Subcutaneous adipose tissue (tissue), 4 donors: Measurements from ENCODE around the gene NAT16. TPM values are rescaled to one million over a fixed set of nuclear protein-coding genes. Genes with fewer than 3 reads are reported as not detected.

ENCODE experiments used
- total RNA-seq, 4 donors: library from RNA; depleted of rRNA; stranded (reverse); fragments of >200 nt; gene quantifications; one replicate each; pipeline ENCODE4 v1.1.0, GENCODE V29; 2016
- TF ChIP-seq, protein P1 (sequence below): fragments of 450-650 bp; IDR thresholded peaks from one replicate; pipeline ENCODE4 v1.5.1; 2016; ENCODE audit warnings: low read depth, mild to moderate bottlenecking, control low read depth, antibody characterized with exemption, moderate library complexity

Gene NAT16
- total RNA-seq, 4 donors from 2014 or later, result not detected

DNA sequence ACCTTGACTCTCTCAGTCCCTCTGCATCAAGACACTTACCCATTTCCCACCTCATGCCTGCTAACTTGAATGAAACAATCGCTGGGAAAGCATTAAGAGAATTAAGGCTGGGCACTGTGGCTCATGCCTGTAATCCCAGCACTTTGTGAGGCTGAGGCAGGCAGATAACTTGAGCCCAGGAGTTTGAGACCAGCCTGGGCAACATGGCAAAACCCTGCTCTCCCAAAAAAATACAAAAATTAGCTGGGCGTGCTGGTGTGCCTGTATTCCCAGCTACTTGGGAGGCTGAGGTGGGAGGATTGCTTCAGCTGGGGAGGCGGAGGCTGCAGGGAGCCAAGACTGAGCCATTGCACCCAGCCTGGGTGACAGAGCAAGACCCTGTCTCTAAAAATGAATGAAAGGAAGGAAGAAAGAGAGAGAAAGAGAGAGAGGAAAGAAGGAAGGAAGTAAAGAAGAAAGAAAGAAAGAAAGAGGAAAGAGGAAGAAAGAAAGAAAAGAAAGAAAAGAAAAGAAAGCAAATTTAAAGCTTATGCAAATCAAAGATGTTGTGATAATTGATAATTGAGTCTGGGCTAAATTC is 52.5 kb downstream of the NAT16 start:
- TF ChIP-seq, protein P1, sequence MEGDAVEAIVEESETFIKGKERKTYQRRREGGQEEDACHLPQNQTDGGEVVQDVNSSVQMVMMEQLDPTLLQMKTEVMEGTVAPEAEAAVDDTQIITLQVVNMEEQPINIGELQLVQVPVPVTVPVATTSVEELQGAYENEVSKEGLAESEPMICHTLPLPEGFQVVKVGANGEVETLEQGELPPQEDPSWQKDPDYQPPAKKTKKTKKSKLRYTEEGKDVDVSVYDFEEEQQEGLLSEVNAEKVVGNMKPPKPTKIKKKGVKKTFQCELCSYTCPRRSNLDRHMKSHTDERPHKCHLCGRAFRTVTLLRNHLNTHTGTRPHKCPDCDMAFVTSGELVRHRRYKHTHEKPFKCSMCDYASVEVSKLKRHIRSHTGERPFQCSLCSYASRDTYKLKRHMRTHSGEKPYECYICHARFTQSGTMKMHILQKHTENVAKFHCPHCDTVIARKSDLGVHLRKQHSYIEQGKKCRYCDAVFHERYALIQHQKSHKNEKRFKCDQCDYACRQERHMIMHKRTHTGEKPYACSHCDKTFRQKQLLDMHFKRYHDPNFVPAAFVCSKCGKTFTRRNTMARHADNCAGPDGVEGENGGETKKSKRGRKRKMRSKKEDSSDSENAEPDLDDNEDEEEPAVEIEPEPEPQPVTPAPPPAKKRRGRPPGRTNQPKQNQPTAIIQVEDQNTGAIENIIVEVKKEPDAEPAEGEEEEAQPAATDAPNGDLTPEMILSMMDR, result no peak

DNA sequence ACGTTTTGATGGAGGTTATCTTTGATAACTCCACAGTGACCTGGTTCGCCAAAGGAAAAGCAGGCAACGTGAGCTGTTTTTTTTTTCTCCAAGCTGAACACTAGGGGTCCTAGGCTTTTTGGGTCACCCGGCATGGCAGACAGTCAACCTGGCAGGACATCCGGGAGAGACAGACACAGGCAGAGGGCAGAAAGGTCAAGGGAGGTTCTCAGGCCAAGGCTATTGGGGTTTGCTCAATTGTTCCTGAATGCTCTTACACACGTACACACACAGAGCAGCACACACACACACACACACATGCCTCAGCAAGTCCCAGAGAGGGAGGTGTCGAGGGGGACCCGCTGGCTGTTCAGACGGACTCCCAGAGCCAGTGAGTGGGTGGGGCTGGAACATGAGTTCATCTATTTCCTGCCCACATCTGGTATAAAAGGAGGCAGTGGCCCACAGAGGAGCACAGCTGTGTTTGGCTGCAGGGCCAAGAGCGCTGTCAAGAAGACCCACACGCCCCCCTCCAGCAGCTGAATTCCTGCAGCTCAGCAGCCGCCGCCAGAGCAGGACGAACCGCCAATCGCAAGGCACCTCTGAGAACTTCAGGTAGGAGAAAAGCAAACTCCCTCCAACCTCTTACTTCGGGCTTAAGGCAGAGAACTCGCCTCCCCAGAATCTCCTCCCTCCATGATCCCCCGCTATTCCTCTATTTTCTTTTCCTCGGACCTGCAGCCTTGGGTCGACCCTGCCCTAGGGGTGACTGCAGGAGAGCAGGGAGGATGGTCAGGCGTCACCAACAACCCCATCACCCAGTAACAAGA is 53.2 kb downstream of the NAT16 start, which contains the start of gene SERPINE1:
Gene SERPINE1, plus strand, starts transcription at position 454 of the 809 bp plus-strand sequence. CDS start 1,290 bp downstream, outside the sequence.
- TF ChIP-seq, protein P1, result no peak

DNA sequence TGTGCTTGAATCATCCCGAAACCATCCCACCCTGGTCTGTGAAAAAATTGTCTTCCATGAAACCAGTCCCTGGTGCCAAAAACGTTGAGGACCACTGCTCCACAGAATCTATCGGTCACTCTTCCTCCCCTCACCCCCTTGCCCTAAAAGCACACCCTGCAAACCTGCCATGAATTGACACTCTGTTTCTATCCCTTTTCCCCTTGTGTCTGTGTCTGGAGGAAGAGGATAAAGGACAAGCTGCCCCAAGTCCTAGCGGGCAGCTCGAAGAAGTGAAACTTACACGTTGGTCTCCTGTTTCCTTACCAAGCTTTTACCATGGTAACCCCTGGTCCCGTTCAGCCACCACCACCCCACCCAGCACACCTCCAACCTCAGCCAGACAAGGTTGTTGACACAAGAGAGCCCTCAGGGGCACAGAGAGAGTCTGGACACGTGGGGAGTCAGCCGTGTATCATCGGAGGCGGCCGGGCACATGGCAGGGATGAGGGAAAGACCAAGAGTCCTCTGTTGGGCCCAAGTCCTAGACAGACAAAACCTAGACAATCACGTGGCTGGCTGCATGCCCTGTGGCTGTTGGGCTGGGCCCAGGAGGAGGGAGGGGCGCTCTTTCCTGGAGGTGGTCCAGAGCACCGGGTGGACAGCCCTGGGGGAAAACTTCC is 54.0 kb downstream of the NAT16 start:
- TF ChIP-seq, protein P1, result no peak

DNA sequence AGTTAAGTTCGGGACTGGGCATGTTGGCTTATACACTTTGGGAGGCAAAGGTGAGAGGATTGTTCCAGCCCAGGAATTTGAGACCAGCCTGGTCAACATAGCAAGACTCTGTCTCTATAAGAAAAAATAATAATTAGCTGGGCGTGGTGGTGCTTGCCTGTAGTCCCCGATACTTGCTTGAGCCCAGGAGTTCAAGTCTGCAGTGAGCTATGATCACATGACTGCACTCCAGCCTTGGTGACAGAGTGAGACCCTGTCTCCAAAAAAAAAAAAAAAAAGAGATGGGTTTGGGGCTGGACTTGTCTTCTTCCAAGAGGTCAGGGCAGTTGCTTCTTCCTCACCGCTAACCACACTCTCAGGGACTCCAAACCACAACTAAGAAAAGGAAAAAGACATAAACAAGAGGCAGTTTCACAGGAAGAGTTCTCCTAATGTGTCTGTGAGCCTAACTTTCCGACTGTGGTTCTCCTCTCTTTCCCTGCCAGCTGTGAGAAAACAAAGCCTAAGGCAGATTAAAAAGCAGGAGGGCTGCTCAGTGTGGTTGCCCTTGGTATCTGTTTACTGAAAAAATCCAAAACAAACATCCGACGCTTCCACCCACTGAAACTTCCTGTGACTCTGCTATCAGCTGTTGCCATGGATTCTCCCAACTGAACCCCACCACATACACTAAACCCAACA is 55.6 kb downstream of the NAT16 start:
- TF ChIP-seq, protein P1, result no peak

DNA sequence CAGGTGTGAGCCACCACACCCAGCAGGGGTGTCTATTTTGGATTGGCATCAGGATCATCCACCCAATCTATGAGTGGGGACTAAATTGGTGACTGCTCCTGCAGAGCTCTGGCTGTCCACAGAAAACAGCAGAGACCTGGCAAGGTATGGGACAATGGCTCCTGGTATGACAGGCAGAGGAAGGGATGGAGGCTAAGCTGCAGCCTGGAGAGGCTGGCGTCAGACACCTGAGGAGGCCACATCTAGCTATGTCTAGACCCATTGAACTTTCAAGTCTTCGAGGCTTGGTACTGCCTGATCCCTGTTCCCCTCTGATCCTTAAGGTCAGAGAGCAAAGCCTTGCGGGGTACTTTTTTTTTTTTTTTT is 56.4 kb downstream of the NAT16 start:
- TF ChIP-seq, protein P1, result no peak

DNA sequence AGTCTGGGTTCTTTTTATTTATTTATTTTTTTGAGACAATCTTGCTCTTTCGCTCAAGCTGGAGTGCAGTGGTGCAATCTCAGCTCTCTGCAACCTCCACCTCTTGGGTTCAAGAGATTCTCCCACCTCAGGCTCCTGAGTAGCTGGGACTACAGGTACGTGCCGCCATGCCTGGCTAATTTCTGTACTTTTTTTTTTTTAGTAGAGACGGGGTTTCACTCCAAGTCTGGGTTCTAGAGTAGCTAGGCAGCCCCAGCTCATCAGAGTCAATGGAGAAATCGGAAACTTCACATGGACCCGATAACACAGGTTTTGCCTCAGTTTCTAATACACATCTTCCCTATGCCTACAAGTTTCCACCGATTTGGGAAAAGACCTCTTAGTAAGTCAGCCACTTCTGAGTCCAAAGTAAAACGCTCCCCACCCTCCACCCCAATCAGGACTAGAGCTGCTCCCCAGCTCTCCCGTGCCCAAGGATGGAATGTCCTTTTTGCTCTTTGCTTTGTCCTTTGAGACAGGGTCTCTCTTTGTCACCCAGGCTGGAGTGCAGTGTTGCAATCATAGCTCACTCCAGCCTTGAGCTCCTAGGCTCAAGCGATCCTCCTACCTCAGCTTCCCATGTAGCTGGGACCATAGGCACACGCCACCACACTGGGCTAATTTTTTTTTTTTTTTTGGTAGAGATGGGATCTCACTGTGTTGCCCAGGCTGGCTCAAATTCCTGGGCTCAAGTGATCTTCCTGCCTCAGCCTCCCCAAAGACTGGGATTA is 57.0 kb downstream of the NAT16 start:
- TF ChIP-seq, protein P1, result no peak
